Stimulated activated CD4-positive, alpha-beta T cell treated with anti-CD3 and anti-CD28 coated beads, Interleukin-12 subunit alpha, Interleukin-12 subunit beta, amount 100 ng/mL, for 48 hours (primary cell): ENCODE data around the gene TTC21B.

ENCODE experiments used
- DNase-seq, 3 donors: peaks; one replicate each; pipeline ENCODE4 v3.0.0-alpha.2; 2020; ENCODE audit warnings: low read depth in 2 of 3, low spot score in 1 of 3

Gene TTC21B

GRCh38 chr2:165927353-165927752 is 26.2 kb downstream of the TTC21B start:
- no peak for DNase-seq

- DNase-seq = no peak
Measured at GRCh38 chr2:165924946-165925345, 28.6 kb downstream of the TTC21B start.

GRCh38 chr2:165920748-165921147 is 32.8 kb downstream of the TTC21B start:
- no peak for DNase-seq

- DNase-seq = no peak
Measured at GRCh38 chr2:165913636-165914035, 39.9 kb downstream of the TTC21B start.

GRCh38 chr2:165911981-165912380 is 41.6 kb downstream of the TTC21B start:
- no peak for DNase-seq

- DNase-seq = no peak
Measured at GRCh38 chr2:165911231-165911630, 42.3 kb downstream of the TTC21B start.

- no peak for DNase-seq
Measured at GRCh38 chr2:165909466-165909865, 44.1 kb downstream of the TTC21B start.

GRCh38 chr2:165905854-165906253 is 47.7 kb downstream of the TTC21B start:
- no peak for DNase-seq

GRCh38 chr2:165905269-165905668 is 48.3 kb downstream of the TTC21B start:
- DNase-seq = no peak

GRCh38 chr2:165904432-165904831 is 49.1 kb downstream of the TTC21B start:
- no peak for DNase-seq

GRCh38 chr2:165903406-165903805 is 50.2 kb downstream of the TTC21B start:
- DNase-seq = no peak

GRCh38 chr2:165902934-165903333 is 50.6 kb downstream of the TTC21B start:
- no peak for DNase-seq

- no peak for DNase-seq
Measured at GRCh38 chr2:165901620-165902298, 51.8 kb downstream of the TTC21B start.

- no peak for DNase-seq
Measured at GRCh38 chr2:165899311-165899710, 54.3 kb downstream of the TTC21B start.

- no peak for DNase-seq
Measured at GRCh38 chr2:165898381-165898780, 55.2 kb downstream of the TTC21B start.

GRCh38 chr2:165897726-165898125 is 55.9 kb downstream of the TTC21B start:
- DNase-seq = no peak

- no peak for DNase-seq
Measured at GRCh38 chr2:165897074-165897473, 56.5 kb downstream of the TTC21B start.

- DNase-seq = no peak
Measured at GRCh38 chr2:165895974-165896373, 57.6 kb downstream of the TTC21B start.

- no peak for DNase-seq
Measured at GRCh38 chr2:165893556-165893955, 60.0 kb downstream of the TTC21B start.

GRCh38 chr2:165892526-165892925 is 61.0 kb downstream of the TTC21B start:
- DNase-seq = no peak

GRCh38 chr2:165891943-165892342 is 61.6 kb downstream of the TTC21B start:
- DNase-seq = no peak

GRCh38 chr2:165891345-165891744 is 62.2 kb downstream of the TTC21B start:
- DNase-seq = no peak

- no peak for DNase-seq
Measured at GRCh38 chr2:165889798-165890197, 63.8 kb downstream of the TTC21B start.
